ENCODE results near the gene ANKMY1.
A peak's percentile ranks its signal among the peaks of the same experiment; 100 is the strongest.

The ANKMY1 gene

DNA sequence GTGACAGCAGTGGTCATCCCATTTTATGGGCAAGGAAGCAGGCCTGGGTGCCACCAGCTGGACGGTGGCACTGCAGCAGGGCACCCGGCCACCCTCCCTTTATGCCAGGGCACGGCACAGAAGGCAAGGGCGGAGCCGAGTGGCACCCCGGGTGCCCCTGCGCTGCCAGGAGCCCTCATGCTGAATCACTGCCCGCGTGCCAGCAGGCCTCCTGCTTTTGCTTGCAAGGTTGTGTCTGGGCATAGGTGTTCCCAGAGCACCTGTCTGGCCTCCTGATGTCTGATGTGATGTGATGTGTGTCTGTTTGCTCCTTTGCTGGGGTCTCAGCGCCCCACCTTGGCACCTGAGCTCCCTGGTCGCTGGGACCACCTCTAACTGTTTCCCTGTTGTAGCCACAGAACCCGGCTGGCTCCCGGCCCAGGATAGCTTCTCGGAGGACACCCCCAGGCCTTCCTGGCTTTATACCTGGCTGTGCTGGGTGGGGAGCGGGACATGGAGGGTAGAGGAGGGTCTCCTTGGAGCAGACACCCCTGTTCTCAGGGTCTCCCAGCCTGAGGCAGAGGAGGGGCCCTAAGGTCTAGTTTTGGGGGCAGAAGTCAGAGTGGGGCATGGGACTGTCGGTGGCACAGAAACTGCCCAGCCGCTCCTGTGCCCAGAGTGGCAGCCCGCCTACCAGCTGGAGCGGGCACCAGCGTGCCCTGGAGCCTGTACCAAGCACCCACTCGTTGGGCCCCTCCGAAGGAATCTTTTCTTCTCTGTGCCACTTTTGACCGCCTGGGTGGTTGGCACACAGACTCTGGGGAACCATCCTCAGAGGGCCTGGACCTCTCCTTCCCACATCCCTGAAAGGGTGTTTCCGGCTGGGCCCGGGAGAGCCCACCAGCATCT is 118.7 kb downstream of the ANKMY1 start:
- TF ChIP-seq, protein P1, sequence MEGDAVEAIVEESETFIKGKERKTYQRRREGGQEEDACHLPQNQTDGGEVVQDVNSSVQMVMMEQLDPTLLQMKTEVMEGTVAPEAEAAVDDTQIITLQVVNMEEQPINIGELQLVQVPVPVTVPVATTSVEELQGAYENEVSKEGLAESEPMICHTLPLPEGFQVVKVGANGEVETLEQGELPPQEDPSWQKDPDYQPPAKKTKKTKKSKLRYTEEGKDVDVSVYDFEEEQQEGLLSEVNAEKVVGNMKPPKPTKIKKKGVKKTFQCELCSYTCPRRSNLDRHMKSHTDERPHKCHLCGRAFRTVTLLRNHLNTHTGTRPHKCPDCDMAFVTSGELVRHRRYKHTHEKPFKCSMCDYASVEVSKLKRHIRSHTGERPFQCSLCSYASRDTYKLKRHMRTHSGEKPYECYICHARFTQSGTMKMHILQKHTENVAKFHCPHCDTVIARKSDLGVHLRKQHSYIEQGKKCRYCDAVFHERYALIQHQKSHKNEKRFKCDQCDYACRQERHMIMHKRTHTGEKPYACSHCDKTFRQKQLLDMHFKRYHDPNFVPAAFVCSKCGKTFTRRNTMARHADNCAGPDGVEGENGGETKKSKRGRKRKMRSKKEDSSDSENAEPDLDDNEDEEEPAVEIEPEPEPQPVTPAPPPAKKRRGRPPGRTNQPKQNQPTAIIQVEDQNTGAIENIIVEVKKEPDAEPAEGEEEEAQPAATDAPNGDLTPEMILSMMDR (IDR thresholded peaks at IDR 0.05): no peak

- TF ChIP-seq, protein P1 (IDR thresholded peaks at IDR 0.05): peak; percentile 88
These were observed 119.7 kb downstream of the ANKMY1 start for GRCh38 chr2:240437861-240438809.

- TF ChIP-seq, protein P1 (IDR thresholded peaks at IDR 0.05): no peak
These were observed 120.3 kb downstream of the ANKMY1 start for GRCh38 chr2:240437551-240437860.

- TF ChIP-seq, protein P1 (IDR thresholded peaks at IDR 0.05): no peak
These were observed 120.9 kb downstream of the ANKMY1 start for GRCh38 chr2:240436683-240437550.

GRCh38 chr2:240435948-240436682 is 121.7 kb downstream of the ANKMY1 start:
- TF ChIP-seq, protein P1 (IDR thresholded peaks at IDR 0.05): no peak

- TF ChIP-seq, protein P1 (IDR thresholded peaks at IDR 0.05): no peak
These were observed 122.3 kb downstream of the ANKMY1 start, which contains the start of gene GPC1 for GRCh38 chr2:240435457-240435947. Gene GPC1, plus strand, starts transcription at chr2:240435663. Its CDS starts 256 bp downstream, at chr2:240435919.

Measured in LNCAP (cell line).